Fibroblast of skin of scalp (primary cell): ENCODE measurements around the gene NXPE3.

Source experiments
- DNase-seq: peaks from one replicate; pipeline ENCODE4 v3.0.0-alpha.2; 2013

NXPE3 gene

DNA sequence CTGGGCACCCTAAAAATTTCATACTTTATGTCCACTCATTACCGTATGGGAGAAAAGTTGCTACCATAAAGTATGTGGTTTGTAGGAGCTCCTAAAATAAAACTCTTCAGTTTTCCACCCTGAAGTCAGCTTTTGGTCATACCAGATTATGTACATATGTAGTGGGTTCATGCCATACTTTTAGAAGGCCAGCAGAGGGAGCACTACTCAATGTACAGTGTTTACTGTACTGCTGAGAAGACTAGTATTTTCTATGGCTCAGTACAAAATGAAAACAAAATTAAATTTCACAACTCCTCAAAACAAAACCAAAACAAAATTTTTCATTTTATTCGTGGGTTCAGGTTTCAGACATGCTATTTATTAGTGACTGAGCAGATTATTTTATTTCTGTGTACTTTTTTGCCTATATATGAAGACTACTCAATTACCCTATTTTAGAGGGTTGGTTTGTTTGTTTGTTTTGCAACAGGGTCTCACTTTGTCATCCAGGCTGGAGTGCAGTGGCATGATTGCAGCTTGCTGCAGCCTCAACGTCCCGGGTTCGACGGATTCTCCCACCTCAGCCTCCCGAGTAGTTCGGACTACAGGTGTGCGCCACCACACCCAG, 24.3 kb downstream of the NXPE3 start:
- DNase-seq = peak; percentile 70

DNA sequence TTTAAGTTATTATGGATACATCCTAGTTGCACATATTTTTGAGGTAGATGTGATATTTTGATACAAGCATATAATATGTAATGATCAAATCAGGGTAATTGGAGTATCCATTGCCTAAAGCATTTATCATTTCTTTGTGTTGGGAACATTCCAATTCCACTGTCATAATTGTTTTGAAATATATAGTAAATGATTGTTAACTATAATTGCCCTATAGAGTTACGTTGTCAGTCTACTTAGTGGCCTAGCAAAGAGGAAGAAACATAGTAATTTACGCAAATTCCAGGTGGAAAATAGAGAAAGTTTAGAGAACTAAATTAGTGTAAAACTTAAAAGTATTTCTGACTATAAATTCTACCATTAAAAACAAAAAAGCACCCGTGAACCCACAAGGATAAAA, 24.9 kb downstream of the NXPE3 start:
- DNase-seq = no peak

DNA sequence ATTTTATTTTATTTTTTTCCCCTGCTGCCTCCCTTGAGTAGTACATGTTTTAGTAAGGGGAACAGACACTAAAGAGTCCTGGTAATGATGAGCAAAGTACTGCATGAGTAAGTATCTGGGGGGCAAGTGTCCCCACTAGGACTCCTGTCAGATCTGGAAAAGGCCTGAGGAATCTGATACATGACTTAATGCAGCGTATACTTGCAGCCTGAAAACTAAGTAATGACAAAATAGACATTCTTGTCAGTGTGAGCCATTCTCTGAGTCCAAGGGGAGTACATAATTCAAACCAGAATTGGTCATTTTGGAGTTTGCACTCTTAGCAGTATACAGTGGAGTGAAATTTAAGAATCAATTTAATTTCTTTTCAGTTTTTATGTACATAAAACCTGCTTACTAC, 27.5 kb downstream of the NXPE3 start:
- peak; percentile 11 for DNase-seq

DNA sequence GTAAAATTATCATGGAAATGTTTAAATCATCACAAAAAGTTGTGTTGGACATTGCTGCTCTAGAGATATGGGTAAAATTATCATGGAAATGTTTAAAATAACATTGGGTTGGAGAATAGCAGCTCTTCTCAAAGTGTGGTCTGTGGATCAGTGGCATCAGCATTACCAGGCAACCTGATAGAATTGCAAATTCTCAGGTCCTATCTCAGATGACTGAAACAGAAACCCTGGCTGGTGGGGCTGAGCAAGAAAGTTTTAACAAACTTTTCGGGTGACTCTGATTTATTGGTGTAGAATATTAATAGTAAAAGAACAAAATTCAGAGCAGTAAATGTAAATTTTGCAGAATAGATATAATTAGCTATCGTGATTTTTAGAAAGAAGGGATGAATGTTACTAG, 28.9 kb downstream of the NXPE3 start:
- DNase-seq = no peak

DNA sequence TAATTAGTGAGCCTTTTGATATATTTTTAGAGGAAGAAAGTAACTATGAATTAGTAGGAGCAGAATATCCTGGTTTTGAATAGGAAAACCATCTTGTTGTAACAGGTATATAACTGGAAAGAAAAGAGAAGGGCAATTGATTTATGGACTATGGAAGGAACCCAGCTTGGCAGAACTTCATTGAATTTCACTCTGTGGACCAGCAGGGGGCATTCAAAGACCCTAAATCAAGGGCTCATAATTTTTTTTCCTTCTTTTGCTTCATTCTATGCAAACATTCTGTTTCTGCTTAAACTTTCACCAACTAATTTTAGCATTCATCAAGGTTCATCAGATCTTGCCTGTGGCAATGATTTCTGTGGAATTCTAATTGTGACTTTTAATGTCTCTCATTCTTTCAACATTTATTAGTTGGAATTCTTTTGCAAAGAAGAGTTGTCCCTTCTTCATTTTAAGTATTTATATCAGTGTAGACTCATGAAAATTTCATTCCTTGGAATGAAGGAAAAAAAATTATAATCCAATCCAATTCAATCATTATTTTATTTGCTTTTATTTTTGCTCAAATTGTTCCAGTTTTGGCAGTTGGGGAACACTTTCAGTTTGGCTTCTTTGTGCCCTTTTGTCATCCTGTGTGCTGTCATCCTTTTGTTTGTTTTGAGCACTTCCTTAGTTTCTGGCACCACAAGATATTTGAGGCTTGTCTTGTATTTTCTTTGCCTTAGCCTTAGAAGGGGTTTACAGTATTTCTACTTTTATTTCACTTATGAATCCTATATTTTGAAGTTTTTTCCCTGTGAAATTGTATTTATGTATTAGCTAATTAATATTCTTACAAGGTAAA, 30.4 kb downstream of the NXPE3 start:
- DNase-seq = peak; percentile 46

DNA sequence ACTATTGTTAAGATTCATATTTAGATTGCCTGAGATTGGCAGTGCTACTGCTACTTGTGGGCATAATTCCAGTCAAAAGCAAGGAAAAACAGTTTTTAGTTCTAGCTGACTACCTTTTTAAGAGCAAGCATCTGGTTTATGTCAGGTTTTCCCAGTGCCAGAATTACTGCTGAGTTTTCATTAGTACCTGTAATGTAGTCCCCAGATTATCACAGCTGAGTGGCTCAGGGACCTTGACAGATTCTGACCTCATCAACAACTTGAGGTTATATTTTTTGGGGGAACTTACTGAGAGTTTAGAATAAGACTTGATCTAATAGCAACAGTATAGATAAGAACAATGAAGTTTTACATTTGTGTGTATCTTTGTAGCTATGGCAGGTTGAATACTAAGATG, 31.0 kb downstream of the NXPE3 start:
- no peak for DNase-seq

DNA sequence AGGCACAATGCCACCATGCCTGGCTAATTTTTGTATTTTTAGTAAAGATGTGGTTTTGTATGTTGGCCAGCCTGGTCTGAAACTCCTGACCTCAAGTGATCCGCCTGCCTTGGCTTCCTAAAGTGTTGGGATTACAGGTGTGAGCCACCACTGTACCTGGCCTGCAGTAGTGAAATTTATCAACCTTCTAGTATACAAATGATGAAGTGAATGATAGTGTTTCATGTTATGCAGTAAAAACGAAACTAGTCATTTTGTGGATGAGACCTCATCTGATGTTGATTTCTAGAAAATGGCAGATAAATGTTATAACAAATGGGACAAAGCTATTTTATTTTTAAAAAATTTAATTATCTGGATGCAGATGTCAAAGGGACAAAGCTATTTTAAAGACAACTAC, 32.9 kb downstream of the NXPE3 start:
- DNase-seq = no peak

DNA sequence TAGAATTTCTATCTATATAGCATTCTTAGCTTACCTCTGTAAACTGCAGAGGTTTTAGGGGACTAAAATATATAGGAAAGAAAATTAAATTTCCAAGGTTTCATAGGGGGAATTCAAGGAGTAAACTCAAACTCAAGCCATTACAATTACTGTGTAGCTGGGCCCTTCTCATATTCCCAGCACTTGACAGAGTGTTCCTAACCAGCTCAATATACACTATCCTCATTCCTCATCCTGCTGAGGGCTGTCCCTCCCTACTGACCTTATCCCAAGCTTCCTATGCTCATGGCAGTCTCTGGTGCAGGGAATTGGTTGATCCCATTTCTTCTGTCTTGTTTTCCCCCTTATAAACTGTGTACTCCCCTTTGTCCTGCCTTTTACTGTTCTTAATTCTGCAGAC, 33.9 kb downstream of the NXPE3 start:
- no peak for DNase-seq

DNA sequence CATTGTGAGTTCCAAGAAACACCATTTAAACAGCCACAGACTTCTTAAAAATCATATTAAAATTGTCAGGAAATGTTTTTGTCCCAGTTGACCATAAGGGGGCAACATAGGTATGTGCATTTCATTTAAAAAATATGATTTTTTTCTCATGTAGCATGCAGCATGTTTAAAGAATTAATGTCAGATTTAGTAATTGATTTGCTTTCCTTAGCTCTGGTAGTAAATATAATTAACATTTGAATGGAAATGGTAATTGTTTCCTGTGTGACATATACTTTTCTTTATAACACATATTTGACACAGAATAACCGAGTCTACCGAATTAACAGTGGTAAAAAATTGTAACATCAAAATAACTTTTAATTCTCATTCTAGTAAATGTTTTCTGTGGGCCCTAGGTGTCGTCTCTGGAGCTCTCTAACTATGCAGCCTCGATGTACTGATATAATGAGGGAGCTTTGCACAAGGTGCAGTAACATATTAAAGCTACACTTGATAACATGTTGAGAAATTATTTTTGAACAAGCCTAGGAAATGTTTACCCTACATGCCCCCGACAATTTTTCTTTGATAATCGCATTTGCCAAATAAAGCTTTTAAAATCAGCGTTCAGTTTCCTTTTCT, 34.9 kb downstream of the NXPE3 start:
- DNase-seq = peak; percentile 42

DNA sequence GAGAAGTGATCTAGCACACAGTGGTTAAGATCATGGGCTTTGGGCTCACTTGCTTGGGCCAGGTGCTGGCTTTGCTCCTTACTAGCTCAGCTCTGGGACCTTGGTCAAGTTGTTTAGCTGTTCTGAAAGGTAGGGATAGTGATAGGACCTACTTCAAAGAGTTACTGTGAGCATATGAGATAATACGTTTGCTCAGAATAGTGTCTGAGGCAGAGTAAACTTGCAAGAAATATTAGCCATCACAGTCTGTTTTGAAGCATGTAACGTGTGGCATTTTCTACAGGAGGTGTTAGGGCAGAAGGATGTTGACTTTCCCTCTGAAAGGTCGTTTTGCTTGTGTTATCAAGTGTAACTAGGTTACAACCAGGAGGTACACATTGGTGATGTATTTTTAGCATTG, 35.8 kb downstream of the NXPE3 start:
- no peak for DNase-seq

DNA sequence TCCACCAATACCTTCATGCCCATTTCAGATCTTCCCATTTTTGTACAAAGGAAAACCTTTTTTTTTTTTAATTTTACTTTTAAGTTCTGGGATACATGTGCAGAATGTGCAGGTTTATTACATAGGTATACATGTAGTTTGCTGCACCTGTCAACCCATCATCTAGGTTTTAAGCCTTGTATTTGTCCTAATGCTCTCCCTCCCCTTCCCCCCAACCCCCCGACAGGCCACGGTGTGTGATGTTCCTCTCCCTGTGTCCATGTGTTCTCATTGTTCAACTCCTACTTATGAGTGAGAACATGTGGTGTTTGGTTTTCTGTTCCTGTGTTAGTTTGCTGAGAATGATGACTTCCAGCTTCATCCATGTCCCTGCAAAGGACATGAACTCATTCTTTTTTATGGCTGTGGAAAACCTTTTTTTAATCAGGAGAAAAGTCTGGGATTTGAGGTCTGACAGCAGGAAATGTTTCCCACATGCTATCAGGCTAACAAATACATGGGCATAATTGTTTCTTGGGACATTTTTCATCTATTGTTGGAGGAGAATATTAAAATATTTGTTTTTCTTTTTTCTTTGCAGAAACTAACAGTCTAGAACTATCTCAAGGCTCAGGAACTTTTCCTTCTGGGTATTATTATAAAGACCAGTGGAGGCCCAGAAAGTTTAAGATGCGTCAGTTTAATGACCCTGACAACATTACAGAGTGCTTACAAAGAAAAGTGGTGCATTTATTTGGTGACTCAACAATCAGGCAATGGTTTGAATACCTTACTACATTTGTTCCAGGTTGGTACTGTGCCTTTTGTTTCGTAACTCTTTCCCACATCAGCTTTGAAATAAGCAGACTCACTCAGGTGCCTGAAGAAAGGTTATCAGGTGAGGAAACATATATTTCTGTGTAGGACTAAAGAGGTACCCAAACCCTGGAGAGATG, 37.5 kb downstream of the NXPE3 start:
- no peak for DNase-seq

DNA sequence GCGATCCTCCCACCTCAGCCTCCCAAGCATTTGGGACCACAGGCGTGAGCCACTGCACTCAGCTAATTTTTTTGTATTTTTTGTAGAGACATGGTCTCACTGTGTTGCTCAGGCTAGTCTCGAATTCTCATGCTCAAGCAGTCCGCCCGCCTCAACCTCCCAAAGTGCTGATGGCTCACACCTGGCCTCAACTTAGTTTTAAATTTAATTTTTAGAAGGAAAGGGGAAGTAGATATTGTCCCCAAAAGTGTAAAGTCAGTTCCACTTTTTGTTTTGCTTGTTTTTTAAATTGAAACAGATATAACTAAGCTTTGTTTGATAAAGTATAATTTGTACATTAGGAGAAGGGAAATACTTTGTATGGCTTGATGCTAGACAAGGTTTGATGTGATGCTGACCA, 39.0 kb downstream of the NXPE3 start:
- DNase-seq = no peak

DNA sequence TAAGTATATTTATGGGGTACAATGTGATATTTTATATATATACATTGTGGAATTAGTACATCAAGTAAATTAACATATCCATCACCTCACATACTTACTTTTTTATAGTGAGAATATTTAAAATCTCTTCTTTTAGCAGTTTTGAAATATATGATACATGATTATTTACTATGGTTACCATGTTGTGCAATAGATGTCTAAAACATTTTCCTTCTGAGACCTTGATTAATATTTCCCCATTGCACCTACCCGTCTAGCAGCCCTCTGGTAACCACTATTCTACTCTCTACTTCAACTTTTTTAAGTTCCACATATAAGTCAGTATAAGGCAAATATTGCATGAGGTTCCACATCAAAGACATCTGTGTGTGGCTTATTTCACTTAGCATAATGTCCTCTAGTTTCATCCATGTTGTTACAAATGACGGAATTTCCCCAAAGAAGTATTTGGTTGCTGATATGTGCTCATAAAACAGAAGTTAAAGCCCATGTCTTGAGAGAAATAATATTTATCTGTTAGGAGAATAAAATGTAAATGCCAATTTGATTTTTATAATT, 40.7 kb downstream of the NXPE3 start:
- DNase-seq = no peak

DNA sequence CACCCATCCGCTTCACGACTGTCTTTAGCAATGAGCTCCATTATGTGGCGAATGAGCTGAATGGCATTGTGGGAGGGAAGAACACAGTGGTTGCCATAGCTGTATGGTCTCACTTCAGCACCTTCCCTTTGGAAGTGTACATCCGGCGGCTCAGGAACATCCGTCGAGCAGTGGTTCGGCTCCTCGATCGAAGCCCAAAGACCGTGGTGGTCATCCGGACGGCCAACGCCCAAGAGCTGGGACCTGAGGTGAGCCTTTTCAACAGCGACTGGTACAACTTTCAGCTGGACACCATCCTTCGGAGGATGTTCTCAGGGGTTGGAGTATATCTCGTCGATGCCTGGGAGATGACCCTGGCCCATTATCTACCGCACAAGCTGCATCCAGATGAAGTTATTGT, 42.5 kb downstream of the NXPE3 start:
- no peak for DNase-seq

DNA sequence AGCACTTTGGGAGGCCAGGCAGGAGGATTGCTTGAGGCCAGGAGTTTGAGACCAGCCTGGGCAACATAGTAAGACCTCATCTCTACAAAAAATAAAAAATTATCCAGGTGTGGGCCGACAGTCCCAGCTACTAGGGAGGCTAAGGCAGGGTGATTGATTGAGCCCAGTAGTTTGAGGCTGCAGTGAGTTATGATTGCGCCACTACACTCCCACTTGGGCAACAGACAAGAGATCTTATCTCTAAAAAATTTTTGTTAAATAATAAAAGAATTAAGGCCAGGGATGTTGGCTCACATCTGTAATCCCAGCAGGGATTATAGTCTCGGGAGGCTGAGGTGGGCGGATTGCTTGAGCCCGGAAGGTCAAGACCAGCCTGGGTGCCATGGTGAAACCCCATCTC, 44.5 kb downstream of the NXPE3 start:
- DNase-seq = no peak

DNA sequence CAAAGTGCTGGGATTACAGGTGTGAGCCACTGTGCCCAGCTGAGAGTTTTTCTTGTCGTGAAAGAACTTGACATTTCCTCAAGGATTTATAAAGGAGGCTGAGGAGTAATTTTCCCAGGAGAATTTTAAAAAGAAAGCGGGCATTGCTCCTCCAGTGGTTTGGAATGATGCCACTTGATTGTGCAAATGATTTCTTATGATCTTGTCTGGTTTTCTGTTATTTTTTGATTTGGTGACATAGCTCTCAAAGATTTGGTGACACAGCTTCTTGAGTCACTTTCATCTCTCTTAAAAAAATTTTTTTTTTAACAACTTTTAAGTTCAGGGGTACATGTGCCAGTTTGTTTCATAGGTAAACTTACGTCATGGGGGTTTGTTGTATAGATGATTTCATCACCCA, 45.7 kb downstream of the NXPE3 start:
- DNase-seq = peak; percentile 52

DNA sequence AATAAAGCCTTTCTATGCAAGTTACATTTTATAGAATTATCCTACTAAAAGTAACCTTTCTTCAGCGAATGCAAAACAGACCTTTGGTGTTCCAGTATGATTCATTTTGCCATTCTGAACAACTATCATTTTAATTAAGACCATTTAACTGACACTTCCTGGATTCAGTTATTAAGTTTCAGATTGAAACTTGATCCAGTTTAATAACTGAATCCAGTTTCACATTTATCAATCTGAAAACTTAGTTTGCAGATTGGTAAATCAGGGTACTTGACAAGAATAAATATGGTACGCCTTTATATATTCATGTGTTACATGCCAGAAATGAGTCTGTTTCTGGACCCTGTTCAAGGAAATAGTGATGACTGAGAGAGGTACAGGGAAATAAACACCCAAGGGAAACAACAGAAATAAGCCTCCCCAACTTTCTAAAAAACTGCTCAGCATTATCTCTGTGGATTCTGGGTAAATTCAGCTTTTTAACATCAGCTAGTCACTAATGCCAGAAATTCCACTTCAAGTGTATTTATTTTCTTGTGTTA, 47.0 kb downstream of the NXPE3 start:
- no peak for DNase-seq

DNA sequence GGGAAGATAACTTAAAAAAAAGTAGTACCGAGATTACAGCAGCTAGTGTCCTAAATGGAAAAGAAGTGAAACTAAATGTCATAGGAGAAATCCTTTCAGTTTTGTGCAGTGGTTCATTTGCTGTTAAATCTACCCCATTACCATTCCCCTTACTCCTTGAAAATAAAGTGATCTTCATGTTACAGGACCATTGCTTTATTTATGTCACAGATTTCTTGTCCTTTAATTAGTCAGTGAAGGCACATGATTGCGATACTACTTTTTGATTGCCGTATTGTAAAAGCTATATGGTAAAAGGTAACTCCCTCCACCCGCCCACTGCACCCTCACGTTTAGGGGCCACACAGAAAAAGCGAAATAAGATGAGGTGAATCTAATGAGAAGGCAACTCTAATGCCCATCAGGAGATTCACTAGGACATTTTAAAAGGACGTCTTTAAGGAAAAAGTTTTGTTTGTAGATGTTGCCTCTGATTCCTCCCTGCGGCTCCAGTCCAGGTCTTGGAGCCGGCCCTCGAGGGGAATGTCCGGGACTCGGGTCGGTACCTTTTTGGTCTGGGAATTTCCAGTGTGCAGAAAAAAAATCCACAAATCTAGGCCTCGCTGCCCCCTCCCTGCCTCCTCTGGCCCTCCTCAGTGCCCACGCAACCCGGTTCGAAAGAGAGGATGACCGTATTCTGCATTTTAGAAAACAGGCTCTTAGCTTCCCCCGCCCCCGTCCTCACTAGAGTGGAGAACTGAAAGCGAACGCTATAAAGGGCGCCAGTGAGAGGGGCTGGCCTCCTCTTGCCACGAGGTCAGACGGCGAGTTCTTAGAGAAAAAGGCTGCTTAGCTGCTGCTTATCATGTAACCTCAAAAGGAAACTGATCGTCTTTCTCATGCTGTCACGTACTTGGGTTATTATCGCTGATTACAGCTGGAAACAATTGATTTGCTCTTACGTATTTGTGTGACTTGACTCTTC, 48.5 kb downstream of the NXPE3 start:
- DNase-seq = peak; percentile 78

DNA sequence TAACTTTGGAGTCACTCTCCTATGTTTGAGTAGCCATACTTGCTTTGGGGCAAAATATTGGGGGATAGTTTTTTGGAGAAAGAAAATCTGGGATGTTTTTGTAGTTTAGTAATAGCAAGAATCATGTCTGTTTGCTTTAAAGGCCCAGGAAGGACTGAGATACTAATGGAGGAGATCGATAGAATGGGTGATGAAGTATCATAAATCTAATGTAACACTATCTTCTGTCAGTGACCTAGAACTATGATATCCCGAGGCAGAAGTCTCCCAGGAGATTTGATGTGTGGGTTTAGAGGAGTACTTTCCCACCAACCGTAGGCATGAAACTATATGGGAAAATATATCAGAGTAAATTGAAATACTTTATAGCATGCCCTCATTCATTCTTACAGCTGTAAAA, 49.3 kb downstream of the NXPE3 start:
- peak; percentile 47 for DNase-seq

DNA sequence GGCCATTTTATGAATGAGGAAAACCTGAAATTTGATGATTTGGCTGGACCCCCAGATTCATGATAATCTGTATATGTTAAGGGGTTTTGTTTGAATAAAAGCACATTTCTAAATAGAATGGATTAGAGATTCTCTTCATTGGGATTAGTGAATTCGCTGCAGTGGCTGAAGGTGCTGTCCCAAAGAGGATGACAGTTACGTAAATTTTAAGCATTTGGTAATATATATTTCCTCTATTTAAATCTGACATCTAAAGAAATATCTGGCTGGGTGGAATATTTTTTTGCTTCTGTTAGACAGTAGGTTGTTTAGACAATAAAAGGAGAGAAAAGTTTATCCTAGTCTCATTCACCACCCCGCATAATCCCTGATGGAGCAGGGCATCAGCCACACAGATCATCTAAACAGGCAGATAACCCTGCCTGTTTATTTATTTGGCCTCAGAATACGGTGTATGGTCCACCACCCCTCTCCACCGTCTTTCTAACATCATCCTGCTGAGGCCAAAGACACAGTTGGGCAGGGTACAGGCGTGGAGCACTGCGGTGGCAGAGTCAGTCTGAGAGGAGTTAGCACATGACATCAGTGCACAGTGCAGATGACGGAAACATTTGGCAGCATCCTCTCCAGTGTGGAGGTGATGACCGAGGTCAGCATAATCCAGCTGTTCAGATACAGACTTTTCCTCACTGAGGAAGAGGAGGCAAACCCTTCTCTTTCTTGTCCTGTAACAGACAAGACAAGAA, 49.9 kb downstream of the NXPE3 start:
- DNase-seq = peak; percentile 22
